Measurements from ENCODE around the gene CASP12.

Gene CASP12

GRCh38 chr11:104836691-104837090, 61.6 kb downstream of the CASP12 start:
- DNase-seq (ENCODE audit: low read depth): no peak
